HEK293T (cell line): ENCODE results near the gene PPARGC1A.

Experiments
- CTCF ChIA-PET: fragments of 350-600 bp; formaldehyde crosslinking; extraction: SDS; loops from one replicate; lab custom pipeline; 2021; ENCODE audit warnings: antibody characterized with exemption, inconsistent platforms; lab: Yijun Ruan, JAX
- POLR2A ChIA-PET: fragments of 350-600 bp; formaldehyde crosslinking; extraction: SDS; loops from one replicate; lab custom pipeline; 2020; ENCODE audit warnings: antibody characterized with exemption, inconsistent platforms; lab: Yijun Ruan, JAX
- DNase-seq: peaks from one replicate; pipeline ENCODE4 v3.0.0; 2012; ENCODE audit warnings: mixed read lengths; ENCODE audit errors: extremely low spot score
- ARNT ChIP-seq: fragments of 450-650 bp; IDR thresholded peaks from 2 replicates; pipeline ENCODE4 v1.6.1; 2017; ENCODE audit warnings: mild to moderate bottlenecking
- BHLHE40 ChIP-seq: fragments of 450-650 bp; IDR thresholded peaks from 2 replicates; pipeline ENCODE4 v1.6.1; 2016; ENCODE audit warnings: mild to moderate bottlenecking, moderate library complexity, borderline replicate concordance
- CTBP1 ChIP-seq: fragments of 450-650 bp; IDR thresholded peaks from 2 replicates; pipeline ENCODE4 v1.6.1; 2016; ENCODE audit warnings: borderline replicate concordance
- ELF4 ChIP-seq: fragments of 450-650 bp; IDR thresholded peaks from 2 replicates; pipeline ENCODE4 v1.6.1; 2017; ENCODE audit warnings: antibody characterized with exemption
- FOXA1 ChIP-seq: fragments of 450-650 bp; IDR thresholded peaks from 2 replicates; pipeline ENCODE4 v1.6.1; 2016; ENCODE audit warnings: mild to moderate bottlenecking
- FOXK2 ChIP-seq: fragments of 450-650 bp; IDR thresholded peaks from 2 replicates; pipeline ENCODE4 v1.6.1; 2016; ENCODE audit warnings: mild to moderate bottlenecking
- FOXM1 ChIP-seq: fragments of 450-650 bp; IDR thresholded peaks from 2 replicates; pipeline ENCODE4 v1.6.1; 2017; ENCODE audit warnings: mild to moderate bottlenecking, borderline replicate concordance
- HDGF ChIP-seq: fragments of 450-650 bp; IDR thresholded peaks from 2 replicates; pipeline ENCODE4 v1.6.1; 2017; ENCODE audit warnings: antibody characterized with exemption, borderline replicate concordance
- L3MBTL2 ChIP-seq: fragments of 450-650 bp; conservative IDR thresholded peaks from 2 replicates; pipeline ENCODE4 v1.6.1; 2016; ENCODE audit warnings: mild to moderate bottlenecking
- LEF1 ChIP-seq: fragments of 450-650 bp; IDR thresholded peaks from 2 replicates; pipeline ENCODE4 v1.6.1; 2017; ENCODE audit warnings: mild to moderate bottlenecking, borderline replicate concordance
- NFRKB ChIP-seq: fragments of 450-650 bp; IDR thresholded peaks from 2 replicates; pipeline ENCODE4 v1.6.1; 2016; ENCODE audit warnings: mild to moderate bottlenecking, moderate library complexity
- SP1 ChIP-seq: fragments of 450-650 bp; IDR thresholded peaks from 2 replicates; pipeline ENCODE4 v1.6.1; 2017
- SUZ12 ChIP-seq: fragments of 450-650 bp; IDR thresholded peaks from 2 replicates; pipeline ENCODE4 v1.6.1; 2016; ENCODE audit warnings: mild to moderate bottlenecking
- TARDBP ChIP-seq: fragments of 450-650 bp; IDR thresholded peaks from 2 replicates; pipeline ENCODE4 v1.6.1; 2016
- ZNF384 ChIP-seq: fragments of 450-650 bp; IDR thresholded peaks from 2 replicates; pipeline ENCODE4 v1.6.1; 2016
- TF ChIP-seq, protein P1 (sequence below): fragments of 450-650 bp; IDR thresholded peaks from 2 replicates; pipeline ENCODE4 v1.6.1; 2016

The PPARGC1A gene

GRCh38 chr4:23874536-23874901, 15.3 kb downstream of the PPARGC1A start:
- ChIA-PET CTCF (no interaction called here), POLR2A (interaction anchor here (3.1 kb wide), 1 partner anchor 15 kb away, joined by 18 read pairs; the partner anchor contains the start of gene PPARGC1A)
- DNase-seq, result no peak
- TF ChIP-seq FOXK2, result no peak
- TF ChIP-seq HDGF, result no peak
- TF ChIP-seq CTBP1, result no peak

- TF ChIP-seq L3MBTL2, result no peak
- no peak for TF ChIP-seq FOXK2
- no peak for TF ChIP-seq SP1
- no peak for TF ChIP-seq CTBP1
- TF ChIP-seq FOXA1, result no peak
- no peak for TF ChIP-seq FOXM1
- no peak for TF ChIP-seq TARDBP
- no peak for TF ChIP-seq ARNT
- TF ChIP-seq, protein P1, sequence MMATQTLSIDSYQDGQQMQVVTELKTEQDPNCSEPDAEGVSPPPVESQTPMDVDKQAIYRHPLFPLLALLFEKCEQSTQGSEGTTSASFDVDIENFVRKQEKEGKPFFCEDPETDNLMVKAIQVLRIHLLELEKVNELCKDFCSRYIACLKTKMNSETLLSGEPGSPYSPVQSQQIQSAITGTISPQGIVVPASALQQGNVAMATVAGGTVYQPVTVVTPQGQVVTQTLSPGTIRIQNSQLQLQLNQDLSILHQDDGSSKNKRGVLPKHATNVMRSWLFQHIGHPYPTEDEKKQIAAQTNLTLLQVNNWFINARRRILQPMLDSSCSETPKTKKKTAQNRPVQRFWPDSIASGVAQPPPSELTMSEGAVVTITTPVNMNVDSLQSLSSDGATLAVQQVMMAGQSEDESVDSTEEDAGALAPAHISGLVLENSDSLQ, result no peak
- TF ChIP-seq ZNF384, result no peak
- ChIA-PET POLR2A (interaction anchor here (3.1 kb wide), 1 partner anchor 16 kb away, joined by 18 read pairs; the partner anchor contains the start of gene PPARGC1A), CTCF (no interaction called here)
Observed at GRCh38 chr4:23873717-23874535, 15.9 kb downstream of the PPARGC1A start.

GRCh38 chr4:23871426-23871825, 18.4 kb downstream of the PPARGC1A start:
- ChIA-PET CTCF (no interaction called here), POLR2A (no interaction called here)
- DNase-seq, result no peak
- TF ChIP-seq NFRKB (no peak), SUZ12 (no peak), L3MBTL2 (no peak), HDGF (no peak), FOXA1 (no peak), ZNF384 (no peak), LEF1 (no peak), BHLHE40 (no peak), FOXM1 (no peak)
- TF ChIP-seq, protein P1, result no peak

More at GRCh38 chr4:23873717-23874535, 15.9 kb downstream of the PPARGC1A start:
- DNase-seq, result no peak

- CTCF ChIA-PET, result interaction anchor here (0.7 kb wide), 1 partner anchor 120 kb away, joined by 3 read pairs; no protein-coding TSS in a partner anchor
- TF ChIP-seq HDGF (no peak), L3MBTL2 (no peak), FOXK2 (no peak), SP1 (no peak), FOXA1 (no peak), ARNT (no peak), BHLHE40 (no peak), SUZ12 (no peak), LEF1 (no peak), ELF4 (no peak), NFRKB (no peak), CTBP1 (no peak)
- TF ChIP-seq, protein P1, result no peak
- no peak for DNase-seq
- POLR2A ChIA-PET, result interaction anchor here (0.8 to 1.2 kb wide), 2 partner anchors 9 to 24 kb away, joined by 3 to 4 read pairs; partner anchors contain the start of gene PPARGC1A
Observed at GRCh38 chr4:23866450-23867075, 23.3 kb downstream of the PPARGC1A start.

DNA sequence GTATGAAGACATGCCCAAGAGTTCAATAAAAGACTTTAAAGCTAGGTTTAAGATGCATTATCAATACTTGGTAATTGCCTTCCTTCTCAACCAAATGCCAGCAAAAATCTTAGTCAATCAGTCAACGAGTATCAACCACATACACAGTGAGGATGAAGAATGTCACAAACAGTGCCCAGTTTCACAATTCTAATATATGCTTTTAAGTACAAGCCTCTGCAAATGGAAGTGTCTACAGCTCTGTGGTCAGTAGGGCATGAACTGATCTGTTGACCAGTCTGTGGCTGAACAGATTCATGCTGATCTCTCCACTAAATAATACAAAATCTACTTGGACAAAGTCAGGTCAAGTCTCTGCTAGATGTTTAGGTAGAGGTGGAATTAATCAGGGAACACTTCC, 27.9 kb downstream of the PPARGC1A start:
- TF ChIP-seq ELF4 (no peak), SUZ12 (no peak), SP1 (no peak), HDGF (no peak), CTBP1 (no peak), FOXK2 (no peak), BHLHE40 (no peak), ZNF384 (no peak)
- TF ChIP-seq, protein P1, result no peak
- ChIA-PET POLR2A (interaction anchor here (1.4 kb wide), 1 partner anchor 28 kb away, joined by 3 read pairs; the partner anchor contains the start of gene PPARGC1A), CTCF (interaction anchor here (0.6 kb wide), 1 partner anchor 10 kb away, joined by 3 read pairs; no protein-coding TSS in a partner anchor)
- DNase-seq, result no peak
